Activated gamma-delta T cell treated with anti-CD3 and anti-CD28 coated beads, Interleukin-2, amount 50 U/mL, for 16 hours (primary cell): ENCODE results near the gene CAMKK1.
"Not testable (repeated sequence)": the region's sequence is repeated elsewhere in the genome, so short reads cannot be mapped to it uniquely, and the experiment has no call there.

Source experiments
- DNase-seq: peaks from one replicate; pipeline ENCODE4 v3.0.0-alpha.2; 2020; ENCODE audit warnings: low read depth

The CAMKK1 gene

DNA sequence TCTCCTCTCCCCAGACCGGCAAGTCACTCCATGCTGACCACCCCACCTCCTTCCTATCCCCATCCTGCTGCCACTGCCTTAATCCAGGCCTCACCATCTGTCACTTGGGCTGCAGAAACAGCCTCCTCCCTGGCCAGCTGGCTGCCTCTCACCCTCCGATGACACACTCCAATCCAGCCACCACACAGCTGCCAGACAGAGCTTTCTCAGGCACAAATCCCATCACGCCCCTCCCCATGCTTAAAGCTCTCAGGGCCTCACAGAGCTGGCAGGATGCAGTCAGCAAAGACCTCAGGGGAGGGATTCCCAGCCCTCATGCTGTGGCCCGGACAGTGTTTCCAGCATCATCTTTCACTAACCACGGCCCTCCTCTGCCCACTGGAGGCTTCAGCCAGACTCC is 13.7 kb downstream of the CAMKK1 start:
- no peak for DNase-seq

DNA sequence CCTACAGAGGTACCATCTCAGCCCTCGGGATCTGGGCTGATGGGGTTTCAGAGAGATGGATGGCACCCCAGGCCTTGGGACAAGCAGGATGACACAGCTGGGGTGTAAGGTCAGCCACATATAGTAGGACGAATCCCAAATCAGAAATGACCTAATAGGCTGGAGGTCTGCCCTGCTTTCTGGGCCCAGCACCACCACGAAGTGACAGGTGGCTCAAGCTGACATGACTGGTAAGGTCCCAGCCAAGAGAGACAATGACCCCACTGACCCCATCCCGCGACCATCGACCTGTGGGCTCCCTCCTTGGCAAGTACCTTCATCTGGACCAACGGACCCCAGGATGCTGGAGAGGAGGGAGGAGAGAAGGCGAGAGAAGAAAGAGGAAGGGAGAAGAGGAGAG is 15.6 kb downstream of the CAMKK1 start:
- no peak for DNase-seq

DNA sequence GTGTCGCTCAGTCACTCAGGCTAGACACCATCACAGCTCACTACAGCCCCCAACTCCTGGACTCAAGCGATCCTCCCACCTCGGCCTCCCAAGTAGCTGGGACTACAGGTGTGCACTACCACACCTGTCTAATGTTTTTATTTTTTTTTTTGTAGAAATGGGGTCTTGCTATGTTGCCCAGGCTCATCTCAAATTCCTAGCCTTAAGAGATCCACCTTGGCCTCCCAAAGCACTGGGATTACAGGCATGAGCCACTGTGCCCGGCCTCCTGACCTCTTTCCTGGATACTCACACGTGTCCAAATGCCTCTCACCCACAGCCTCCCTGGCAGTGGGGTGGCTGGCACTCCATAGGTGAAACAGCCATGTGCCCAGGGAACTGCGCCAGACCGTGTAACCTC is 17.5 kb downstream of the CAMKK1 start:
- DNase-seq: no peak

DNA sequence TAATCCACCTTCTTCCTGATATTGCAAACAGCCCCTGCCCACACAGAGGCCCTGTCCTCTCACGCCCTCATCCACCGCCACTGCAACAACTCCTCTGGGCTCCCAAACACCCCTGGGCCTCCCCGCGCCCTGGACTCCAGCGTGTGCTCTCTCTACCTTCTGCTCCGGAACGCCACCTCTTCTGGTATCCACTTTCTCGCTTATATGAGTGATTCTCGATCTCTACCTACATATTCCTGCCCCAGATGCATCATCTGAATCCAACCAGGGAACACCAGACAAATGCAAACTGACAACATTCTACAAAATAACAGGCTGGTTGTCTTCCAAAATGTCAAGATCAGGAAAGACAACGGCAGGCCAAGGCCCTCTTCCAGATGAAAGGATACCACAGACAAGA is 19.0 kb downstream of the CAMKK1 start:
- DNase-seq: no peak

DNA sequence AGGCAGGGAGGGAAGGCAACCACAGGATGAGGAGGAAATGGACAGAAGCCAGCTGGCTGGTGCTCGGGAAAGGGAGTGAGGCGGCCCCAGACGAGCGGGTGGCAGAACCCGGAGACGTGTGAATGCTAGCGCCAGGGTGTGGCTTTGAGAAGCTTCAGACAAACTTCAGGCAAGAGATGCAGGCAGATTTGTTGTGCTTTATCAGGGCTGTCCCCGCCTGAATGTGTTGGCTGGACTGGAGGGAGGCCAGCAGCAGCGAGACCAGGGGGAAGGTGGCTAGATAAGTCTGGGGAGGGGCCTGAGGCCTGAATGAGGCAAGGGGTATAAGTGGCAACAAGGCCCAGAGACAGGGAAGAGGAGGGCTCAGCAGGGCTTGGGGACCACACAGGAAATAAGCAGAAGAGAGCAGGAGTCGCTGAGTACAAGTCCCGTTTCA is 22.0 kb downstream of the CAMKK1 start:
- DNase-seq: peak; percentile 3

DNA sequence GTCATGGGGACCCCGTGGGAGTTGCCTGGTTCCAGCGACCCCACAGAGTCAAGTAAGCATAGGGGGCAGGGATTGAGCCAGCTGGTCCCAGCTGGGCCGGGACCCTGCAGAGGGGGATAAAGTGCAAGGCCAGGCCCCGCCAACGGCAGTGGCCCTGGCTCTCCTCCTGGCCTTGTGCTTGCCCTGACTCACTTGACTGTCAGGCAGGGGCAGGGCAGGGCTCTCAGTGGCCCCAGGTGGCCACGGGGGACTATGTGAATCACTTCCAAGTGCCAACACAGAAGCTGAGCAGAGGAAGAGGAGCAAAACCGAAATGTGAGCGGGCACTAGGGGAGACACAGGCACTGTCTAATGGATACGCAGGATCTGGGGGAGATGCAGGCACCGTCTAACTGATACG is 25.2 kb downstream of the CAMKK1 start:
- DNase-seq: no peak

DNA sequence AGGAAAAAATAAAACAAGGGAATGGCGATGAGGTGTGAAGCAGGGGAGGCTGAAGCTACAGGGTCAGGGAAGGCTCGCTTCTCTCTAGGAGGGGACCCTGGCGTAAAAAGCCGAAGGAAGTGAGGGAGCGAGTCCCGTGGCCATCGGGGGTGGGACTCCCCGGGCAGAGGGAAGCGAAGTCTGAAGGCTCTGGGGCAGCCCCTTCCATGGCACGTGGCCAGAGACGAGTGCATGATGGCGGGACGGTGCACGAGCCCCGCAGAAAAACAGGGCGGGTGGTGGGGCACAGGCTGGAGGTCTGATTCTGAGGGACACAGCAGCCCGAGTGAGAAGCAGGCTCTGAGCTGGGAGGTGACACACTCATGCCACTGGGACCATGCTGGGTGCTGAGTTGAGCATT is 25.7 kb downstream of the CAMKK1 start:
- DNase-seq: no peak

DNA sequence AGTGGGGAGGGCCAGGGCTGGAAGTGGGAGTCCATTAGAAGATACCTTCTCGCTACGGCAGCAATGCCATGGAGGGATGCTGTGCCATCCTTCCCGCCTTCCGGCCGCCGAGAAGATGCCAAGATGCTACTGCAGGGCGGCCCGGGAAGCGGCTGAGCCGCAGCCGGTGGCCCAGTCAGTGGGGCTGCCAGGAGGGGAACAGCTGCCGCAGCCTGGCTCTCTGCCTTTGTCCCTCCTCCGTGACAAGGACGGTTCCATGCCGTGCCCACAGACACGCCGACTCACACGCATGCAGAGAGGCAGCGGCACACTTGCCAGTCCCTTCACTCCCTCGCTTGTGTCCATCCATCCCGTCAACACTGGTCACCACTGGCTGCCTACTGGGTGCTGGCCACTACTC is 26.6 kb downstream of the CAMKK1 start:
- no peak for DNase-seq

DNA sequence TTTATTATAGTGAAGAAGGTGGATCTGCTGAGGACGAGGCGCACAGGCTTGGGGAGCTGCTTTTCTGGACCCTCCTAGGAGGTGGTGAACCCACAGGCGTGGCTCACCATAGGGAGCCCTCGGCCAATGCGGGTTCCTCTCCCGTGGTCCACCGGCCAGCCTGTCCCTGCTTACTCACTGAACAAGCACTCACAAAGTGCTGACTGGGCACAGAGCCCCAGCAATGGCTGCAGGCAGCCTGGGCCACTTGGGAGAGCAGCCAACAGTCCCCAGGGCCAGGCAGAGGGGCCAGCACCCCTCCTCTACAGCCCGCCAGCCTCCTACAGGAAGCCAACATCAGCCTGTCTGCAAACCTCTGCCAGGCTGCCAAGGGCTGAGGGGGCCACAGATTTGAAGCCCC is 27.7 kb downstream of the CAMKK1 start:
- no peak for DNase-seq

DNA sequence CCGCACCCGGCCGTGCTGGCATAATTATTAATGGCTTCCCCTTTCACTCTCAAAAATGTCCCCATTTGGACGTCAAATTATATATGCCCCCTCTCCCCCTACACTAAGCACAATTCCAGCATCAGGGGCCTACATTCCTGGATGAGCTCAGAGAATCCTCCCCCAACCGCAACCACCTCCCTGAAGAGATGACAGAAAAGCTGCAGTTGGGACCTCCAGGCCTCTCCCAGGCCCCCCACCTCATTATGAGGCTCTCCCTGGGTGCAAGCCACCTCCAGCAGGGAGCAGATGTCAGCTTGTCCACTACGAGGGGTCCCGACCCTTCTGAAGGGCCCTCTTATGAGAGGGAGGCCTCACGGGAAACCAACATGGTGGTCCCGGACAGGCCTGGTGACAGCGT is 28.3 kb downstream of the CAMKK1 start:
- no peak for DNase-seq

DNA sequence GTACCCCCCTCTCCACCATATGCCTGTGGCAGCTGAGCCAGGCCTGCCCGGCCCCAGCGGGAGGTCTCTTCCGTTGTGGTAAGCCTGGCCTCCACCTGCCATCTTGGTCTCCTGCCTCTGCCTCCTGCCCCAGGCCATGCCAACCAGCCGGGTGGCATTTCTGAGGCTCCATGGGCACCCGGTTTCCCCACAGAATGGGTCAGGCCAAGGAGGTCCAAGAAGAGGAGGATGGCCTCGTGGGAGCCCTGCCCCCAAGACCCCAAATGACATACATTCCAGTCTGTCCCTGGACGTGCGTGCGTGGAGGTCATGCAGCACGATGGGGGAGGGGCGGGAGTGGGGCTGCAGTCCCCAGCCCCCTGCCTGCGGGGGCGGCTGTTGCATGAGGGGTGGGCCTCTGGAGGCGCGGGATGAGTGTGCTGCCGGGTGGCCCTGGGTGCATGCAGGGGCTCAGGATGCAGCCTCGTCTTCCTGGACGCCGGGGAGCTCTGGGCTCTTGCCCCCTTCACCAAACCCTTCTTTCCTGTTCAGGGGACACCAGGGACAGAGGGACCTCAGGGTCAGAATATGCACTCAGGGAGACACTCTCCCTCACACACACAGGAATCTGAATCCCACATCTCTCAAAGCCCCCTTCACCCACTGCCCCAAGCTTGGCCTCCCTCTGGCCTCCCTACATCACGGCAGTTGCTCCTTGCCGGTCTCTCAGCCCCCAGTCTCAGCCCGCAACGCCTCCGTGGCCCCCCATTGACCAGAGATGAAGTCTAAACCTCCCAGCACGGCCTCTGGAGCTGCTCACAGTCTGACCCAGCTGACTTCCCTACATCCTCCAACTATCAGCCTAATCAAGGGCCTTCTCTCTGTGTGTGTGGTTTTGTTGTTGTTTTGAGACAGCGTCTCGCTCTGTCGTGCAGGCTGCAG is 30.8 kb downstream of the CAMKK1 start:
- DNase-seq: no peak

DNA sequence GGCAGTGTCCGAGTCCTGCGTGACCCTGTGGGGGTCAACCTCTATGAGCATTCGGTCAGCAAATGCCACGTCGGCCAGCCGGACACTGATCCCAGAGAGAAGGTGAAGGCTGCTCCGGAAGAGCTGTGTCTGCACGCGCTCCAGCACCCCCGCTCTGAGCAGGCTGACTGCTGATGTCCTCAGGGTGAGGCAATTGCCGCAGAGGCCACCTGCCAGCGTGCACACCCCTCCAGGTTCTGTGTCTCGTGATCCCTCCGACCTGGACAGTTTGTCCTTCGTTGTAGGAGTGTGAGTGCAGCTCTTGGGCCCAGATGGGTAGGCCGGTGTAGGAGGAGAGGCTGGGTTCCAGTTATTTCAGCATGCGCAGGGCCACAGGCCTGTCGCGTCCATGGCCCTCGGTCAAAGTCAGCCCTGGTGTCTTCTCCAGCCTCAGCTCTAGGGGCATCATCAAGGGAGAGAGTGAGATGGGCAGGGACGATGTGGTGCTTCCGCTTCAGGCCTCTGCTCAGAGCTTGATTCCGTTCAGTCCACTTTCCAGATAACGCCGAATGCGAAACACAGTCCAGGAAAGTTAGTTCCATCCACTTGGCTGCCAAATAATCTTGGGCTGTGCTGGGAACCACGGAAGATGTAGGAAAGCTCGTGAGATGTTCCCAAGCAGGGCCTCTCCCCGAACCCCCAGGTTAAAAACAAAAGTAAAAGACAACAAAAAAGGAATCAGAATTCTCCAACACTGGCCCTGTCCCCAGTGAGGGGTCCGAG is 31.7 kb downstream of the CAMKK1 start:
- no peak for DNase-seq

DNA sequence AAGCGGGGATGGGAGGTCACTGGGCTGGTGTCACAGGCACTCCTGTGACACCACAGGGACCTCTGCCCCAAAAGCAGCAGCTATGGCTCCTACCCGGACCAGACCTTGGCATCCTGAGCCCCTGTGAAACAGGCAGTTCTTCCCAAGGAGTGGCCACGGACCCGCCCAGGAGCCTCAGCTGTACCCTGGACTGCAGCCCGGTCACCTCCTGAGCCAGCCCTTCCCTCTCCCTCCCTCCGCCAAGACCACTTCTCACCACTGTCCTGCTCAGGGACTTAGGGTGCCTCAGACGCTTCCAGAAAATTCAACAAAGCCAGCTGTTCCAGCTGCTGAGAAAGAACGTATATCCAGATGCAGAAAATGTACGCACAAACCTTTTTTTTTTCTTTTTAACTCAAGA is 32.9 kb downstream of the CAMKK1 start:
- no peak for DNase-seq

DNA sequence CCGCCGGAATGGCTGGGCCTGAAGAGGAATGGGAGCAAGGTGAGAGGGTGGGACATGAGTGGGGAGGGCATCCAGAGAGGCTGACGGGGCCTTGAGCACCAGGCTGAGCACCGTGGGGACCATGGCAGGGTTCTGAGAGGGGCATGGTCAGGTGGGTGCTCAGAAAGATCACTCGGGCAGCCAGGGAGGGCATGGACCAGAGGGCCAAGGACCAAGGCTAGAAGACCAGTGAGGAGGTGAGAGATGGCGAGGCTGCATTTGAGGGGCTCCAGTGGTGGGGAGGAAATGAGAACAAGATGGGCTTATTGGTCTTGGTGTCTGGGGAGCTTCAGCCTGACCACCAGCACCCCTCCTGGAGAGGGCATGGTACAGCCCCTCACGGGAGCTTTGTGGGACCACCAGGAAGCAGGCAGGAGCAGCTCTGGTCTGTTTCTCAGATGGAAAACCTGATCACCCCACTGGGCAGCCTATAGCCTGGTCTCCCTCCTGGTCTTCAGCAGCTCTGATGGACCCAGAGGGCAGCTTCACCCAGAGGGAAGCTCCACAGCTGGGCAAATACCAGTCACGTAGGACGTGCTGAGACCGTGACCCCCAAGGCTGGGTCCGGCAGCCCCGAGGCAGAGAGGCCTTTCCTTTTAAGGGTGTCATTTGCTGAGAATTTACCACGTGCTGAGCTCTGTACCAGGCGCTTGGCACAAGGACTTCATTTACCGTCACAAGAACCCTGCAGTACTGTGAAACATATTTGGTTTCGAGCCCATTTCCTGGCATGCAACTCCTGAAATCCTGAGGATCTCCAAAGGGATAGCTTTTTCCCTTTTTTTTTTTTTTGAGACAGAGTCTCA is 35.4 kb downstream of the CAMKK1 start:
- DNase-seq: no peak

DNA sequence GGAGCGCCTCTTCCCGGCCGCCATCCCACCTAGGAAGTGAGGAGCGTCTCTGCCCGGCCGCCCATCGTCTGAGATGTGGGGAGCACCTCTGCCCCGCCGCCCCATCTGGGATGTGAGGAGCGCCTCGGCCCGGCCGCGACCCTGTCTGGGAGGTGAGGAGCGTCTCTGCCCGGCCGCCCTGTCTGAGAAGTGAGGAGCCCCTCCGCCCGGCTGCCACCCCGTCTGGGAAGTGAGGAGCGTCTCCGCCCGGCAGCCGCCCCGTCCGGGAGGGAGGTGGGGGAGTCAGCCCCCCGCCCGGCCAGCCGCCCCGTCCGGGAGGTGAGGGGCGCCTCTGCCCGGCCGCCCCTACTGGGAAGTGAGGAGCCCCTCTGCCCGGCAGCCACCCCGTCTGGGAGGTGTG is 38.6 kb downstream of the CAMKK1 start:
- not testable (repeated sequence) for DNase-seq

DNA sequence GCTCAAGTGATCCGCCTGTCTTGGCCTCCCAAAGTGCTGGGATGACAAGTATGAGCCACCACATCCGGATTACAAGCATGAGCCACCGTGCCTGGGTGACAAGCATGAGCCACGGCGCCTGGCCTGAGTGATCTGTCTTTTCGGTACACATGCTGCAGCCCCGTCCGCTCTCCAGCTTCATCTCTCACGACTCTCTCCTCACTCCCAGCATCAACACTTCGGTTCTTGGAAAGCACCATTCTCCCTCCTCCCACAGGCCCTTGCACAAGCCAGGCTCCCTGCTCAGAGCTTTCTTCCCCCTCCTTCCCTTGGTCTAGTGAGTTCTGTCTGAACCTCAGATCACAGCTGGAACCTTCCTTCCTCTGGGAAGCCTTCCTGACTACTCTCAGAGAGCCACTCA is 40.3 kb downstream of the CAMKK1 start:
- no peak for DNase-seq

DNA sequence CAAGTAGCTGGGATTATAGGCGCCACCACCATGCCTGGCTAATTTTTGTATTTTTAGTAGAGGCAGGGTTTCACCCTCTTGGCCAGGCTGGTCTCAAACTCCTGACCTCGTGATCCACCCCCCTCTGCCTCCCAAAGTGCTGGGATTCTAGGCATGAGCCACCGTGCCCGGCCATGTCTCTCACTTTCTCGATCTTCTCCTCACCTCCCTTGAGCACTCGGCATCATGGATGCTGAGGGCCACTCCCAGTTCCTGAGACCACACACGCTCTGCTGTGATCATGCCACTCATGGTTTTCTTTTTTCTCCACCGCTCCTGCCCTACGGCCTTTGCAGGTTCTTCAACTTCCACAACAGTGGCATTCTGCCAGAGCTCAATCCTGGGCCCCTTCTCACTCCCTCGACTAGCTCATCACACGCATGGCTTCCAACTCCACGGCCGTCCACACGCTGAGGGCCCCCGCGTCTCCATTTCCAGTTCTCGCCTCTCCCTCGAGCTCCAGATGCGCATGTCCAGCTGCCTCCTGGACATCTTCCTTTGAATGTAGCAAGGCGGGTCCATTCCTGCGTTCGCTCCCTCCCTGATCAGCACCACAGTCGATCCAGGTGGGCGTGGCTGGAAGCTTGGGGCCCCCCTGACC is 41.3 kb downstream of the CAMKK1 start:
- no peak for DNase-seq

DNA sequence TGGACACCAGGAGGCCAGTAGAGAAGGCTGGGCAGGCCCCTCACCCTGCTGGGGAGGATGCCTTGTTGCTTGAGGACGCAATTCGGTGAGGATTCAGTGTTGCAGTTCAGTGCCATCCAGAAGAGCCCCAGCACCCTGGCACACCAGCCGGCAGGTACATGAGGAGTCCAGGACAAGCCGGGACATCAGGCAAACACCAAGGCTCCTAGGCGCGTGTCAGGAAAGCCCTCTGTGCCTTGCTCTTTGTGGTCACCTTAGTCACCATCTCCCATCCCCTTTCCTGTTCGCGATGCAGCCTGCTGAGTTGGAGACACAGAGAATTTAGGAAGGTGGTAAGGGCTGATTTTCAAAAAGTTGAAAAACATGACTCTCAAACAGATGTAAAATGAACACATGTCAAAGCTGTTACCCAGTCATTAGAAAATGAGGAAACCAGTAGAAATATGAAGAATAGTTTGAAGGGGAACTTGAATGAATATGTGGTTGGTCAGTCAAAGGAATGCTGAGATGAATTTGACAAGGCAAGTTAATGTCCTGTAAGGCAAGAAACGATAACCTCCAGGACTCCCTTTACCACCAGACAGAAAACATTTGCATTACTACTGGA is 44.5 kb downstream of the CAMKK1 start:
- DNase-seq: no peak

DNA sequence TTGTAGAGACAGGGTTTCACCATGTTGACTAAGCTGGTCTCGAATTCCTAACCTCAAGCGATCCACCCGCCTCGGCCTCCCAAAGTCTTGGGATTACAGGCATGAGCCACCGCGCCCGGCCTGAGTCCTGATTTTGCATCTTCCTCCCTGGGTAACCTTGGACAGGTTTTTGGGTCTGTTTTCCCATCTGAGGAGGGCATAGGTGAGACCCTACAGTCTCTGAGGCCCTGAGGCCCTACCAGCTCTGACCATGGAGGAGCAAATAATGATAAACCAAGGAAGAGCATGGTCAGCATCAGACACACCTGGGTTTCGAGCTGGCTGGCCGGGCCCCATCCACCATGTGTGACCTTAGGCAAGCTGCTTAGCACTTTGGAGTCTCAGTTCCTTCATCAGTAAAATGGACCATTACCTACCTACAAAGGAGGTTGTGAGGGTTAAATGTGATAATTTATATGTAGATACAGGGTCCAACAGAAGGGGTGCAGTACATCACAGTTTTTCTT is 45.6 kb downstream of the CAMKK1 start:
- DNase-seq: no peak

DNA sequence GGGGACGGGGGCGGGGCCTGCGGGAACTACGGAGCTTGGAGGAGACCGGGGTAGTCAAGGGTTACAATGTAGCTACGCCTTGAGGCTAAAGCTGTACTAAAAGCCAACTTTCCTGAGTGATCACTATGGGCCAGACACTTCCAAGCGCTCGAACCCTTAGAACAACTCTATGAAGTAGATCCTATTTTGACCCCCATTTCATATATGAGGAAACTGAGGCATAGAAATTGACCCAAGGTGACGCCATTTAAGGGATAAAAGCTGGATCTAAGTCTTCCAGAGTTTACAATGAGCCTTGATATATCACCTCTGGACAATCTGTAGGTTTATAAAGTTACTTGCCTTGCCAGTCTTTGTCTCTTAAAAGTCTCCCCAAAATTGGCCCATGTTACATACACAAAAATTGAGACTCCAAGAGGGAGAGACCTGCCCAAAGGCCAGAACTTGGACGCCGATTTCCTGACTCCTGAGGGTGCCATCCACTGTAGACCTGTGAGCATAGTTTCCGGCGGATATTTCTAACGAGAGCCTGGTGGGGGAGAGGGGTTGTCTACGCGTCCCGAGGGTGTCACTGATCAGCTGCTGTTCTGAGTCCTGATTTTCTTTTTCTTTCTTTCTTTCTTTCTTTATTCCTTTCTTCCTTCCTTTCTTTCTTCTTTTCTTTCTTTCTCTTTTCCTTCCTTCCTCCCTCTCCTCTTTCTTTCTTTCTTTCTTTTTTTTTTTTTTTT is 46.3 kb downstream of the CAMKK1 start:
- DNase-seq: no peak
